Midbrain (tissue), 1 donor: ENCODE measurements around the gene KRTAP16-1.

Experiments used
- DNase-seq: peaks from one replicate; lab custom pipeline; 2025; lab: John Stamatoyannopoulos, UW

The KRTAP16-1 gene

DNA sequence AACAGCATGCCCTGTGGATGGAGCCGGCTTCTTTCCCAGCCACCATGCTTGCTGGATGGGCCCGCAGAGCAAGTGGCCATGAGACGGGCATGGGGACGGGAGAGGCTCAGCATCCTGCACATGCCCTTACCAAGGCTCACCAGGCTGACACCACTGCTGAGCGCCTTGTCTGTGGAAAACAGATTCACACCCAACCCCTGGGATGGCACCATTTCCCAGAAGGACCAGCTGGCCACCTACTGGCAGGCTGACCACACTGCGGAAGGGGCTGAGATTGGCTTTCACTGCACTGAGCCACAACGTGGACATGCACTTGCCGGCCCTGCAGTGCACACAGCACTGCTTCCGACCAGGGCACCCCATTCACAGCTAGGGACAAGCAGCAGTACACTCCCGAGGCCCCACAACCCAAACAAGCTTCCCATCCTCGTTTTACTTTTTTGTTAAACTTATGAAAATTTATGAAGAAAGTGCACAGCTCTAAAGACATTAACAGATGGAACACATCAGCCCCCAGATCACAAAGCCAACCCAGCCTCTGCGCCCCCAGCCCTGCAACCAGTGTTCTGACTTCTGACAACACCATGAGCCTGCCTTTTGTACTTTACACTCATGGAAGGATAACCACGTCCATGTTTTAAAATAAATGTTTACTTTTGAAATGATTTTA lies 20.3 kb upstream of the KRTAP16-1 start:
- no peak for DNase-seq

DNA sequence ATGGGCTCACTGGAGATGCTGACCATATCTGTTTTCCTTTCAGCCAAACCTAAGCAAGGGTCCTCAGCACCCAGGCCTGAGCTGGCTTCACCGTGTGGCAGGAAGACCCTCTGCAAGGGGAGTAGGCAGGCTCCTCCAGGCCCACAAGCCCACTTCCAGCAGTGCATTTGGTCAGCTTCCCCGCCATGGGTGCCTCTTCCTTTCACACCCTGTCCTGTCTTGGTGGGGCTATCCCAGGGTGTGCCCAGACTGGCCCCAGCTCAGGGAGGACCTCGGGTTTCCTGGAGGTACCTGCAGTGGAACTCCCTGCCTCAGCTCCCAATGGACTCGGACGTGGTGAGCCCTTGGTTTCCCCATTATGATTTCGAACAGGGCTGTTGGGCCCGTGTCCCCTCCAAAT lies 19.1 kb upstream of the KRTAP16-1 start:
- no peak for DNase-seq

DNA sequence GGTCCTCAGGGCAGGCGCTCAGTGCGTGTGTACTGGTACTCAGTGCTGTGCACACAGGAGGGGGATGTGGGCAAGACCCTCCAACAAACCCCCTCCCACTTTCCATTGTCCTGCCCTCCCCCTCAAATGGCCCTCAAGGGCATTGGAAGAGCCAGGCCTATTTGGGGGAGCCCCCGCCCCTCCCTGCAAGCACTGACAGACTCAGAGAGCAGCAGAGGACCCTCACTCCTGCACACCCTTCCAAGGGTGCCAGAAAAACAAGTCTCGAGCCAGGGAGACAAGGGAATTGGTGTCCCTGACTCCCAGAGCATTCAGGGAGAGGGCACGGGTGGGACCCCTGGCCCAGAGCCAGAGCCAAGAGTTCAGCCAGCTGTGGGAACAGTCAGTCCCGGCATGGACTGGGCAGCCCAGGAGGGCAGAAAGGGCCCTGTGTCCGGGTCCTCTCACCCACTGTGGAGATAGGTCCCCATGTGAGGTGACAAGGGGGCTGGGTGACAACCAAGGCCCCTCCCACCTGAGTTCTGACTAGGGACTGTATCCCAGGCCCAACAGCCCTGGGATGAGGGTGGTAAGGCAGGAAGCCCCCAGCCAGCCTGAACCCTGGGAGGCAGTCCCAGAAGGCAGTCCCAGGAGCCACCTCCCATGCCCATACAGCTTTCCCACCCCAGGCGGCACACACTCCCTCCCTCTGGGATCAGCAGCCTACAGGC lies 18.5 kb upstream of the KRTAP16-1 start:
- DNase-seq, result no peak

DNA sequence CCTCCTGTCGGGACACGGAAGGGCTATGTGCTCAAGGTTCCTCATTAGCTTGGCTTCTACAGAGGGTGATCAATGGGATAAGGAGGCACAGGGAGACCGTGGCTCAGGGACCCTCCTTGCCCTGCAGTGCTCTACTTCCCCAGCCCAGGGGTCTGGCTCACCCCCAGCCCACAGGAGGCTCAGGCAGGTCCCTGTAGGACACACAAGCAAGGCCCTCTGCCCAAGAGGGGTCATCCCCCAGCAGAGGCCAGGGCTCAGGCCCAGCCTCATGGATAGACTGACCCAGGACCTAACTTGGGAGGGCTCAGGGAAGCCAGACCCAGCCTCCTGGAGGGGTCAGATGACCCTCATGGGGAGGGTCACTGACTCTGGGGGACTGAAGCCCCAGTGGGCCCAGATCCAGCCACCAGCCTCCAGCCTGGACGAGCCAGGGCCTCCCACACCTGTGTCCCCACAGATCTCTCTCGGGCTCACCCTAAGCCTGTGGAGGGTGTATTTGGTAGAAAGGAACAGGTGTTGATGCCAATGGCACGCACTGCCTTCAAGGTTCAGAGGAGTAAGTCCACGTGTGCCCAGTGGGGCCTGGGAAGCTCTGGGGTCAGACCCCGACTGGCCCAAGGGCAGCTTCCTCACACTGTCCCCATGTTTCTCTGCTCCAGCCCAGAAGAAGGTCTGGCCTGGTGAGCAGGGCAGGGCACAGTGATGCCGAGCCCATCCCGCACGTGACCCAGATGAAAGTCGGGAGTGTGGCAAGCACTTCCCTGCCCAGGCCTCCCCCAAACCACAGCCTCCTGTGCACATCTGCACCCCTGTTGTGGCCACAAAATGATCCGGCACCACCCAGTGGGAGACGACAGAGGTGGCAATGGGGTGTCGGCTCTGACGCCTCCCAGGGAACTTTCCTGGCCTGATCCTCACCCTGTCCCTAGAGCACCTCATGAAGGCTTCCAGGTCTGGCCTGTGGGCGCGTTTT lies 17.4 kb upstream of the KRTAP16-1 start:
- DNase-seq, result no peak

DNA sequence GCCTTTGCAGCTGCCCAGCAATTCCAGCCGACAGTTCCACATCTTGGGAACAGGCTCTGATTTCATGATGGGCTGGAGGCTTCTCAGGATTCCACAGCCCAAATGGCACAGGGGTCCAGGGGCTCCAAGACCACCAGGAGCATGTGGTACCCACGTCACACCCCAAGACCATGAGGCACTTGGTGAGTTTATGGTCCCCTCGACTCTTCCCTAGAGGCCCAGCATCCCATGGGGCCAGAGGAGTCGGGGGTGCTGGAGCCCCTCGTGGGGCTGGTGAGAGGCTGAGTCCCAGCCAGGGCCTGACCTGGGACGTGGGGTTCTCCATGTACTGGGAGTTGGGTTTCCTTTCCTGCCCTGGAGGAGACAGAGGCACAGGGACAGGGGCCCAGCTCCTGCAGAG lies 16.5 kb upstream of the KRTAP16-1 start:
- DNase-seq, result no peak

DNA sequence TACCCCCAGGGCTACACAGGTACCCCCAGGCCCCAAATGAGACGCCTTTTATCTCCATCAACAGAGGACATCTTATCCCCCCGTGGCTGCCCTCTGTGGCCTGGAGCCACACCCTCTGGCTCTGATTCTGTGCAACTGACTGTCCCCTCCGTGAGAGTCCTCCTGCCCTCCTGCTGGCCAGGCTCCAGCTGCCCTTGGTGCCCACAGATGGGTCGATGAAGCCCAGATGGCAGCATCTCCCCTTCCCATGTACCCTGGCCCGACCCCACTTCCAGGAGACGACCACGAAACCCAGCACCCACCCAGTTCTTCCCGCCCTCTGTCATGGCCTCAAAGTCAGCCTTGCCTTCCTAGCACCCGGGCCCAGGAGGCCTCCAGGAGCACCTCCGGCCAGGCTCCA lies 16.0 kb upstream of the KRTAP16-1 start:
- DNase-seq, result no peak

DNA sequence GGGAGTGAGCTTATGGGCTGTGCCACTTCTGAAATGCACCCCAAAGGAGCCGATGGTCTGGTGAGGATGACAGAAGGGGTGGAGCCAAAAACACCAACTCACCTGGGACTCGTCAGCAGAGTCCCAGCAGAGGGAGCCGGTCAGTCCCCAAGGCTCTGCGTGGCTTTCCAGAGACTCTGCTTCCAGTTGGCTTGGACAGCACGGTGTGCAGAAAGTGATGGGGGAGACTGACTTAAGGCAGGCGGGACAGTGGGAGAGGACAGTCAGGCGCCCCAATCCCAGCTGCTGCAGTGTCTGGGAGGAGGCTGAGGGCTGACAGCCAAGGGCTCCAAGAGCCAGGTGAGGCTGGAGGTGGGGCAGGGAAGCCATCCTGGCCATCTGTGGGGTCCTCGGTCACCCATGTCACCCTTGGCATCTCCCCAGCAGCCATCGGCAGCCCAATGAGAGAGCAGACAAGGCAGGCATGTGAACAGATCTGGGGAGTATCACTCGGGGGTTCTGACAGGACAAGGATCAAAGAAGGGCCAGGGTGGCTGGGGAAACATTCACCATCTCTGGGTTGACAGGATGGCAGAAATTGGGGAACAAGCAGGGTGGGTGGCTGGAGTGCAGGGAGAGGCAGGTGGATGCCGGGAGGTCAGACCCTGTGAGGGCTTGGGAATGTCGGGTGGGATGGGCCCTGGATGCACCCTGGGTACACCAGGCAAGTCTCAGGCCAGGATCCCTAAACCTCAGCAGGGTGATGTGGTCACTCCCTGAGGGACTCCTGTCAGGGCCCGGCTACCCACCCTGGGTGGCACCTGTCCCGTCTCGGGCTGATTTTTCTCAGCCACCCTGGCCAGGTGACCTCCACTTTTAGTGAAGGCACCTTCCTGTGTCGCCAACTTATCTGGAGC lies 15.3 kb upstream of the KRTAP16-1 start:
- no peak for DNase-seq

DNA sequence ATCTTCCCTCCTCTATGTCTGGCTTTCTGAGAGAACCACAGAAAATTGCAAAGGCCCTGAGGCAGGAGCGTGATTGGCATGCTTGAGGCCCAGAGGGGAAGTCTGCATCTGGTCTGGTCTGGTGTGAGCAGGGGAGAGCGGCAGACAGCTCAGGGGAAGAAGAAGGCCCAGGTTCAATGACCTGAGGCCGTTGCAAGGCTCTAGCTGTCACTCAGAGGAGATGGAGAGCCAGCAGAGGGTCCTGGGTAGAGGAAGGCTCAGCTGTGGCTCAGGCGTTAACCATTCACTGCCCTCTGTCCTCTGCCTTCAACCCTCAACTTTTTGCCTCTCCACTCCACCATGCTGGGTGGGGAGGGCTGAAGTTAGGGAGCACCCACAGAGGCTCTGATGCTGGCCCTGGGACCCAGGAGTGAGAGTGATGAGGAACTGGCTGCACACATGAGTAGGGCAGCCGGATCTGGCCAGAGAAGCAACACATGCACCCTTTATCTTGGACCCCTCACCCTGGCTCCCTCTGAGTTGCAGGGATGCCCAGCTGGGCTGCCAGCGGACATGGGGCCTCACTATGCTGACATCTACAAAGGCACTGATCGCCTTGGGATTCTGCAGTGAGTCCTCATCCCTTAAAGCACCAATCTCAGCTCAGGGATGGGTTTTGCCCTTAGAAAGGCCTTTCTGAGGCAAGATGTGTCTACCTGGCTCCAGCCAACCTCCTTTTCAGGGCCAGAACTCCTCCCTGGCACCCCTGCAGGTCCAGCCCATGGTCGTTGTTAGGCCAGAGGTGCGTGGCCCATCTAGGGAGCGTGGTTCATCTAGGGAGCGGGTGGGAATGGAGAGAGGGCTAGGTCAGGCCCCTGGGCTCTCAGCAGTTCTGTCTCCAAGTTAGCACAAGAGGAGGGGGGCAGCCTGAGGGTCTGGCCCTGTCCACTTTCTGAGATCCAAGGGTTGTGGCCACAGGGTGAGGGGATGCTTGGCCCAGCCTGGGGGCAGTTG lies 14.1 kb upstream of the KRTAP16-1 start:
- DNase-seq, result no peak

DNA sequence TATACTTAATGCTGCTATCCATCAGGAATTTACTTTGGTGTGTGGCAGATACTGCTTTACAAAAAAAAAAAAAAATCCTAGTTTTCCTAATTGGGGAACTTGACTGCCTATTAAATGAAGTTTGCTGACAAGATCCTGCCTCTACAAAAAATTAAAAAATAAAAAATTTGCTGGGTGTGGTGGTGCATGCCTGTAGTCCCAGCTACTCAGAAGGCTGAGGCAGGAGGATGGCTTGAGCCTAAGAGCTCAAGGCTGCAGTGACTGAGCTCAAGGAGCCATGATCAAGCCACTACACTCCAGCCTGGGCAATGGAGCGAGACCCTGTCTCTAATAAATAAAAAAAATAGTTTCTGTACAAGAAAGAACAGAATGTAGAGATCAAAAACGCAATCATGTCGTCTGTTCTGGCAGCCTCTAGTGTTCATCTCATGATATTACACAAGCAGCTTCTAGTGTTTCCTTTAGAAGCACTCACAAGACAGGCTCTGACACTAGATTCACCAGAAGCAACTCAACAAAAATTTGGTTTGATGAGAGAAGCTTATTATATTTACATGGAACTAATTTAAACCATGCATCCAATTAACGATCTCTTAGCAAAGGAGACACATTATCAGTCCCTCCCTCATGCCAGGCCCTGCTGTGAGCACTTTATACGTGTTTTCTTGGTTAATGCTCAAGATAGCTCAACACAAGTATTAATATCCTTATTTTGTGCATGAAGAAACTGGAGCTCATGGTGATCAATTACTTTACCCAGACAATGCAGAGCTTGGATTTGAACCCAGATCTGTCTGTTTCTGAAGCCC lies 13.2 kb upstream of the KRTAP16-1 start:
- DNase-seq, result peak; percentile 21

DNA sequence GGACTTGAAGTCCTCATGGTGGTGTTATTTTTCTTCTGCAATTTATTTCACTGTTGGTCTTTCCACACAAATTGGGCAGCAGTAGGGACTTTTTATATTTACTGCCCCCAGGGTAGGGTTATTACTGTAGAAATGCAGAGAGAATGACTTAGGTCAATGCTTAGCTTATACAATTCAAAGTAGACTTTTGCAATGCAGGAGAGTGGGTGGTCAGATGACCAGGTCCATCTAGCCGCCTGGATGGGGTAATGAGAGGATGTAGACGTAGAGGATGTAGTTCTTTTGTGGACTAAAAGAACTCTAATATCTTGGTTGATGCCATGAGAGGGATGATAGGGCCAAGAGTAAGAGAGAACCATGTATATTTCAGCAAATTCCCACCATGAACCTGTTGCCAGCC lies 9.1 kb upstream of the KRTAP16-1 start:
- no peak for DNase-seq

DNA sequence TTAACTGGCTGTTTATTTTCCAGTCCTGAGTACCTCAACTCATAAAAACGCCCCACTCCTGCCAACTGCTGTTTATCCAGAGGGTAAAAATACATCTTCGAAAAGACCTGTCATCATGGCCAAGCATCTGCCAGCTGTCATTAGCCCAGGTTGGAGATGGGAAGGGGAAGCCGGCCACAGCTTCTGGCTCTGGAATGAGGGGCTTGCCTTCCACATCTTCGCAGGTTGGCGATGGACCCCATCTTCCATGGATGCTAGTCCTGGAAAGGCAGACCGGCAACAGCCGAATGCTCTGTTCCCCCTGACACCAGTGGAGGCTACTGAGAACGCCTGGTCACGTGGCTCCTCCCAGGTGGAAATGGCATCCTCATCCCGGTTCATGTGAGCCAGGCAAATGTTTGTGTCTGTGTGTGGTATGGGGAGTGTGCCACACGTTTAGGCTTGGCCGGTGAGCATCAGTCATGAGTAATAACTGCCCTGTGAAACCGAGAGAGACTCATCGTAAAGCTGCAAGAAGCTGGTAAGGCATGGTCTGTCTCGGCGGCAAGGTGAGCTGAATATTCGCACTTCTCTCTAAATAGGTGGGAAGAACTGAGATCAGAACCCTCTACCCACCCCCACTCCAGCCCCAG lies 6.8 kb upstream of the KRTAP16-1 start:
- DNase-seq, result no peak

DNA sequence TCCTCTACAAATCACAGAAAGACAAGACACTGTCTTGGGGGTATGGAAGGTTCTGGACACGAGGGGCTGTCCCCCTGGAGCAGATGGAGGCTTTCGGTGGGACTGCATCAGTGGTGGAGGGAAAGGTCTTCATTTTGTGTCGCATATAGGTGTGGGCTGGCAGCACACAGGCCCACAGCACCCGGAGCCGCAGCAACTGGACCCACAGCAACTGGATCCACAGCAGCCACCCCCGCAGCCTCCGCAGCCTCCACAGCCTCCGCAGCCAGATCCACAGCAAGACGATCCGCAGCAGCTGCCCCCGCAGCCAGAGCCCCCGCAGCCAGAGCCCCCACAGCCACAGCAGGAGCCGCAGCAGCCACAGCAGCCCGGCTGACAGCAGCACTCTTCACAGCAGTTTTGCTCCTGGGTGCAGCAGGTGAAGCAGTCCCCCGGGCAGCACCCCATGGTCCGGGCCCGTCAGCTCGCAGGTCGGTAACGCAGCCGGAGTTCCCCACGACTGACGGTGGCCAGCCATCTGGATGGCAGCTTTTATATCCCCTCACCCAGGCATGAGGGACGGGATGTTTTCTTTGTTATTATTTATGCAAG lies 6.2 kb upstream of the KRTAP16-1 start, which contains the start of gene KRTAP17-1:
KRTAP17-1 (minus strand) TSS at position 507 of the 591 bp plus-strand sequence; CDS start at position 447, 60 bp downstream.
- DNase-seq, result no peak

DNA sequence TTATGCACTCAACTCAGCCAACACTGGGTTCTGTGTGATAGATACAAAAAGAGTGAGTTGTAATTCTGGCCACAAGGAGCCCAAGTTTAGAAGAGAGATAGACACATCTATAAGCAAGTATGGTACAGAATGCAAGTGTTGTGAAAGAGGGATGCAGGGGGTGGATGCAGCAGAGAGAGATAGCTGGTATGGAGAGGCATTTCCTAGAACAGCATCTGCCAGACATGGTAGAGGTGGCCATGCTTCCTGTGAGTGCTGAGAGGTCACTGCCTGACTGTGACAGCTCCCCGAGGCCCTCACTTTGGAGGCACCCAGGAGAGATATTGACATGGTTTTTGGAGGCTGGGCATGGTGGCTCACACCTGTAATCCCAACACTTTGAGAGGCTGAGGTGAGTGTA lies 2.0 kb upstream of the KRTAP16-1 start:
- no peak for DNase-seq

DNA sequence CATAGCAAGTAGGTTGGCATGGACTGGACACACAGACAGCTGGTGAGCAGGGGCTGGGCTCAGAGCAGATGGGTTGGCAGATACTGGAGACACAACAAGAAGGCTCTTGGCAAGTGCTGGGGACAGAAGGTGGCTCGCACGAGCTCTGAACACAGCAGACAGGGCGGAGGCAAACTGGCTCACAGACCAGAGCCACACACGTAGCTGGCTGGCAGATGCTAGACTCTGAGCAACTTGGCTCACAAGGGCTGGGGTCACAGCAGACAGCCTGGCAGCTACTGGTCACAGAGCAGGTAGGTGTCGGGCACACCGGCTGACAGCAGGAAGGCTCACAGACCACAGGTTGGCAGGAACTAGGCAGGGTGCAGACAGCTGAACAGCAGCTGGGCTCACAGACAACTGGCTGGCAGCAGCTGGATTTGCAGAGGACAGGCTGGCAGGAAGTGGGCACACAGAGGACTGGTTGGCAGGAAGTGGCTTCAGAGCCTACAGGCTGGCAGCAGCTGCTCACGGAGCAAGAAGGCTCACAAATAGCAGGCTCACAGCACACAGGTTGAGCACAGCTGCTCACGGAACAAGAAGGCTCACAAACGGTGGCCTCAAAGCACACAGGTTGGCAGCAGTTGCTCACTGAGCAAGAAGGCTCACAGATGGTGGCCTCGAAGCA lies 725 bp downstream of the KRTAP16-1 start:
- peak; percentile 1 for DNase-seq

DNA sequence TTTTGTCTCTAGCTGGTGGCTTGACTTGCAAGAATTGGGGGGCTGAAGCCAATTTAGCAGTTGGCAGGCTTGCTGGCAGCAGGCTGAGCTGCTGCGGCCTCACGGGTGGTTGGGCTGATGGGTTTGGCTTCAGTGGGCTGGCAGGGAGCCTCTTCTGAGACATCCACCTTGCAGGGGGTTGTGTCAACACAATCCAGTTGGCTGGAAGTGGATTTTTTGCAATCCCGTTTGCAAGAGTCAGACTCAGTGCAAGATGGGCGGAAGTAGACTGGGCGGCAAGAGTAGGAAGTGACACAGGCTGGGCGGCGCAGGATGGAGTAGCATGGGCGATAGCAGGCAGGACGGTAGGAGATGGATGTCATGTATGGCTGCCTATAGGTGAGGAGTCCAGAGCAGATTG lies 1.5 kb downstream of the KRTAP16-1 start:
- DNase-seq, result no peak

DNA sequence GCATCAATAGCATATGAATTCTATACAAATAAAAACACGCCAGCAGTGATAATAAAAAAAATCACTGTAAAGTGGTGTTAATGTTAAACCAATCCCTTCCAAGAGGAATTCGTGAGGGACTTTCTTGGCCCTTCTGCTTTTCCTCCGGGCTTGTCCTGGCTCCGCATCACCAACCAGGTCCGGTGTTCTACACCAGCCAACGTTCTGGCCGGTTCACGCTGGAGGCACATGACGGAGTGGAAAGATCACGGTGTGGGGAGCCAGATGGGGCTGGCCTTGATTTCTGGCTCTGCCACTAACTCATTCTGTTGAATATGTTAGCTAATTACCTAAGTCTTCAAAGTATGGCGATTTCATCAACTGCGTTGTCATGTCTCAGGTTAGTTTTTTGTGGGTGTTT lies 5.0 kb downstream of the KRTAP16-1 start:
- no peak for DNase-seq

DNA sequence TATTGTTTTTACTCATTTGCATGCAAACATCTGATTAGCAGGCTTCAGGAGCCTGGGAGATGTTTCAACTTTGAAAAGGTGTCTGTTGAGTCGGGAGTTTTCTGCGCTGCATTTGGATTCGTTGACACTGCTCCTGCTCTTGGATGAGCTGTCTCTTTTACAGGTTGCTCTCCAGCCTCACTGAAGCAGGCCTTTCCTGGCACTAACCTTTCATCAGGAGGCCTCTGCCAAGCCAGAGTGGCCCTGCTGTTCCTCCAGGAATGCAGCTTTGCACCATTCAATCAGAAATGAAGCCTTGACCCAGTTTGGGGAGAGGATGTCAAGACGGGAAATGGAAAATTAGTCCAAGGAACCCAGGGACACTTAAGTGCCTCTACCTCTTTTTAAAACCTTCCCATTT lies 6.1 kb downstream of the KRTAP16-1 start:
- no peak for DNase-seq
